HepG2 (cell line): ENCODE results near the gene SPPL2B. TPM values are rescaled to one million over a fixed set of nuclear protein-coding genes. Genes with fewer than 3 reads are reported as not detected.
A peak's percentile ranks its signal among the peaks of the same experiment; 100 is the strongest.

Source experiments
- ARNT ChIP-seq: fragments of 450-650 bp; IDR thresholded peaks from 2 replicates; pipeline ENCODE4 v1.6.1; 2017
- CENPT ChIP-seq: sonication (generic); formaldehyde crosslinking; IDR thresholded peaks from 2 replicates; pipeline ENCODE4 v1.8.0; 2022; ENCODE audit warnings: low read depth, mild to moderate bottlenecking, moderate library complexity, missing genetic modification reagents
- DMAP1 ChIP-seq: IDR thresholded peaks from 2 replicates; pipeline ENCODE4 v1.6.1; 2016
- FOXO1 ChIP-seq: sonication (generic); formaldehyde crosslinking; IDR thresholded peaks from 2 replicates; pipeline ENCODE4 v1.4.0; 2020; ENCODE audit warnings: missing genetic modification reagents
- KLF12 ChIP-seq: sonication (generic); formaldehyde crosslinking; IDR thresholded peaks from 2 replicates; pipeline ENCODE4 v1.4.0; 2020; ENCODE audit warnings: missing genetic modification reagents, borderline replicate concordance
- REST ChIP-seq, 2 experiments: IDR thresholded peaks; 2 replicates each; pipeline ENCODE4 v1.6.1; 2011 to 2012; ENCODE audit warnings: low read length in 2 of 2, borderline replicate concordance in 1 of 2, low read depth in 1 of 2, mild to moderate bottlenecking in 1 of 2, moderate library complexity in 1 of 2
- TEAD2 ChIP-seq: sonication (generic); formaldehyde crosslinking; IDR thresholded peaks from 2 replicates; pipeline ENCODE4 v1.9.0; 2021; ENCODE audit warnings: missing genetic modification reagents
- ZBTB20 ChIP-seq: sonication (generic); formaldehyde crosslinking; IDR thresholded peaks from 2 replicates; pipeline ENCODE4 v1.8.1; 2023; ENCODE audit warnings: missing genetic modification reagents, low read depth, mild to moderate bottlenecking, borderline replicate concordance
- ZNF329 ChIP-seq: sonication (generic); formaldehyde crosslinking; IDR thresholded peaks from 2 replicates; pipeline ENCODE4 v1.9.0; 2021; ENCODE audit warnings: low read depth, mild to moderate bottlenecking, missing genetic modification reagents
- ZNF704 ChIP-seq: sonication (generic); formaldehyde crosslinking; IDR thresholded peaks from 2 replicates; pipeline ENCODE4 v1.8.1; 2023; ENCODE audit warnings: mild to moderate bottlenecking, inconsistent platforms, moderate library complexity, missing genetic modification reagents, borderline replicate concordance
- ZNF749 ChIP-seq: sonication (generic); formaldehyde crosslinking; IDR thresholded peaks from 2 replicates; pipeline ENCODE4 v1.8.0; 2022; ENCODE audit warnings: mild to moderate bottlenecking, missing genetic modification reagents, moderate library complexity, borderline replicate concordance
- polyA plus RNA-seq, 8 experiments: library from polyadenylated mRNA; depleted of rRNA in 3 of 8; stranded (reverse) in 7 of 8; unstranded in 1 of 8; fragments of >200 nt; fragmentation: Illumina TruSeq in 4 of 8; extraction: Trizol in 4 of 8; gene quantifications; 2 replicates each; pipeline versions ENCODE4 v1.2.1 to v1.2.3, GENCODE V29; 2011 to 2016; ENCODE audit warnings: low read depth in 4 of 8, missing spikeins in 1 of 8, mixed read lengths in 1 of 8; ENCODE audit not compliant: insufficient read depth in 1 of 8
- total RNA-seq, 5 experiments: library from RNA; depleted of rRNA; stranded (reverse); fragments of >200 nt; fragmentation: Illumina TruSeq; extraction: Trizol; gene quantifications; 2 replicates each; pipeline ENCODE4 v1.2.3, GENCODE V29; 2016; ENCODE audit warnings: low read depth in 1 of 5
- TF ChIP-seq, protein P1 (sequence below): sonication (generic); formaldehyde crosslinking; IDR thresholded peaks from 2 replicates; pipeline ENCODE4 v1.4.0; 2020; ENCODE audit warnings: missing genetic modification reagents, borderline replicate concordance
- TF ChIP-seq, protein P2 (sequence below): sonication (generic); formaldehyde crosslinking; IDR thresholded peaks from 2 replicates; pipeline ENCODE4 v1.9.0; 2021; ENCODE audit warnings: missing genetic modification reagents, mild to moderate bottlenecking, borderline replicate concordance
- TF ChIP-seq, protein P3 (sequence below): sonication (generic); formaldehyde crosslinking; IDR thresholded peaks from 2 replicates; pipeline ENCODE4 v1.5.1; 2020; ENCODE audit warnings: mild to moderate bottlenecking, missing genetic modification reagents, moderate library complexity

Gene SPPL2B
- total and polyA plus RNA-seq, 2 of the 13 experiments (the other 11 are each of a cell fraction or from before 2014, with no cell fraction given), result 14.9 to 15.2 TPM

DNA sequence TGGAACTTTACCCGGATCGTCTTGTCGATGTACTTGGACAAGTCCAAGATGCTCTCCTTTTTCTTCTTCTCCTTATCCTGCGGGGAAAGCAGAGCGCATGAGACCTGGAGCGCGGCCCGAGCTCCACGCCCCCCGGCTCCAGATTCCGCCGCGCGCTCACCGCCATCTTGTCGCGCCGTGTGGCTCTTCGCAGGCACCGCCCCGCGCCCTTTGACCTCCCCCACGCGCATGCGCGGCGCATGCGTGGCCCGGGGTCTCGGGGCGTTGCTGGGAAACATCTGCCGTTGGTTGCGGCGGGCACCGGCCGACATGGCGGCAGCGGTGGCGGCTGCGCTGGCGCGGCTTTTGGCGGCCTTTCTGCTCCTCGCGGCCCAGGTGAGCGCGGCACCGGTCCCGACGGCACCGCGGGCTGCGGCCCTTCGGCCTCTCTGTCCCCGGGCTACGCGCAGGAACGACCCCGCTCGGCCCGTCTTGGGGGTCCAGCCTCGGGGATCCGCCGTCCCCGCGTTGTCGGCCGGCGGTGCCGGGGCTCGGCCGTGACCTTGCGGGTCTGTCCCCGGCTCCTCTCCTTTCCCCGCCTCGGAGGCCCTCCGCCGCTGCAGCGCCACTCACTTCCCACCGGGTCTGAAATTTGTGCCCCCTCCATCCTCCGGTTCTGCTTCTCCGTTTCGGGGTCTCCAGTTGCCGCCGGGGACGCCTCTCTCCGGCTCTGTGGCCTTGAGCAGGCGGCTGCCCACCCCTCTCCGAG lies at the start of gene SPPL2B, which contains the start of gene LSM7 (continued):
- TF ChIP-seq, protein P1, sequence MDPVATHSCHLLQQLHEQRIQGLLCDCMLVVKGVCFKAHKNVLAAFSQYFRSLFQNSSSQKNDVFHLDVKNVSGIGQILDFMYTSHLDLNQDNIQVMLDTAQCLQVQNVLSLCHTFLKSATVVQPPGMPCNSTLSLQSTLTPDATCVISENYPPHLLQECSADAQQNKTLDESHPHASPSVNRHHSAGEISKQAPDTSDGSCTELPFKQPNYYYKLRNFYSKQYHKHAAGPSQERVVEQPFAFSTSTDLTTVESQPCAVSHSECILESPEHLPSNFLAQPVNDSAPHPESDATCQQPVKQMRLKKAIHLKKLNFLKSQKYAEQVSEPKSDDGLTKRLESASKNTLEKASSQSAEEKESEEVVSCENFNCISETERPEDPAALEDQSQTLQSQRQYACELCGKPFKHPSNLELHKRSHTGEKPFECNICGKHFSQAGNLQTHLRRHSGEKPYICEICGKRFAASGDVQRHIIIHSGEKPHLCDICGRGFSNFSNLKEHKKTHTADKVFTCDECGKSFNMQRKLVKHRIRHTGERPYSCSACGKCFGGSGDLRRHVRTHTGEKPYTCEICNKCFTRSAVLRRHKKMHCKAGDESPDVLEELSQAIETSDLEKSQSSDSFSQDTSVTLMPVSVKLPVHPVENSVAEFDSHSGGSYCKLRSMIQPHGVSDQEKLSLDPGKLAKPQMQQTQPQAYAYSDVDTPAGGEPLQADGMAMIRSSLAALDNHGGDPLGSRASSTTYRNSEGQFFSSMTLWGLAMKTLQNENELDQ (CRISPR knock-in tag), result no peak
- TF ChIP-seq, protein P2, sequence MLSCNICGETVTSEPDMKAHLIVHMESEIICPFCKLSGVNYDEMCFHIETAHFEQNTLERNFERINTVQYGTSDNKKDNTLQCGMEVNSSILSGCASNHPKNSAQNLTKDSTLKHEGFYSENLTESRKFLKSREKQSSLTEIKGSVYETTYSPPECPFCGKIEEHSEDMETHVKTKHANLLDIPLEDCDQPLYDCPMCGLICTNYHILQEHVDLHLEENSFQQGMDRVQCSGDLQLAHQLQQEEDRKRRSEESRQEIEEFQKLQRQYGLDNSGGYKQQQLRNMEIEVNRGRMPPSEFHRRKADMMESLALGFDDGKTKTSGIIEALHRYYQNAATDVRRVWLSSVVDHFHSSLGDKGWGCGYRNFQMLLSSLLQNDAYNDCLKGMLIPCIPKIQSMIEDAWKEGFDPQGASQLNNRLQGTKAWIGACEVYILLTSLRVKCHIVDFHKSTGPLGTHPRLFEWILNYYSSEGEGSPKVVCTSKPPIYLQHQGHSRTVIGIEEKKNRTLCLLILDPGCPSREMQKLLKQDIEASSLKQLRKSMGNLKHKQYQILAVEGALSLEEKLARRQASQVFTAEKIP, result no peak
- no peak for TF ChIP-seq ARNT
- peak; percentile 62; the same call in 1 of the 2 replicates for TF ChIP-seq ZBTB20 (CRISPR knock-in tag)
- TF ChIP-seq KLF12 (CRISPR knock-in tag), result peak; percentile 68; the same call in 1 of the 2 replicates
- no peak for TF ChIP-seq ZNF329
- TF ChIP-seq REST (IDR thresholded peaks at IDR 0.05; ENCODE audit: borderline replicate concordance in 1 of 2, low read depth in 1 of 2, low read length in 2 of 2), result 0 out of 4 replicates have a peak, but pooled peaks of 1 of the 2 experiments have one; percentile 15
- no peak for TF ChIP-seq TEAD2 (CRISPR knock-in tag)
- no peak for TF ChIP-seq ZNF704 (CRISPR knock-in tag)
- 0 out of 2 replicates have a peak, but pooled peaks have one; percentile 71 for TF ChIP-seq CENPT (CRISPR knock-in tag)
- TF ChIP-seq DMAP1 (CRISPR knock-in tag), result peak; percentile 82
- TF ChIP-seq ZNF749 (CRISPR knock-in tag), result peak; percentile 56; the same call in 1 of the 2 replicates
- TF ChIP-seq, protein P3, sequence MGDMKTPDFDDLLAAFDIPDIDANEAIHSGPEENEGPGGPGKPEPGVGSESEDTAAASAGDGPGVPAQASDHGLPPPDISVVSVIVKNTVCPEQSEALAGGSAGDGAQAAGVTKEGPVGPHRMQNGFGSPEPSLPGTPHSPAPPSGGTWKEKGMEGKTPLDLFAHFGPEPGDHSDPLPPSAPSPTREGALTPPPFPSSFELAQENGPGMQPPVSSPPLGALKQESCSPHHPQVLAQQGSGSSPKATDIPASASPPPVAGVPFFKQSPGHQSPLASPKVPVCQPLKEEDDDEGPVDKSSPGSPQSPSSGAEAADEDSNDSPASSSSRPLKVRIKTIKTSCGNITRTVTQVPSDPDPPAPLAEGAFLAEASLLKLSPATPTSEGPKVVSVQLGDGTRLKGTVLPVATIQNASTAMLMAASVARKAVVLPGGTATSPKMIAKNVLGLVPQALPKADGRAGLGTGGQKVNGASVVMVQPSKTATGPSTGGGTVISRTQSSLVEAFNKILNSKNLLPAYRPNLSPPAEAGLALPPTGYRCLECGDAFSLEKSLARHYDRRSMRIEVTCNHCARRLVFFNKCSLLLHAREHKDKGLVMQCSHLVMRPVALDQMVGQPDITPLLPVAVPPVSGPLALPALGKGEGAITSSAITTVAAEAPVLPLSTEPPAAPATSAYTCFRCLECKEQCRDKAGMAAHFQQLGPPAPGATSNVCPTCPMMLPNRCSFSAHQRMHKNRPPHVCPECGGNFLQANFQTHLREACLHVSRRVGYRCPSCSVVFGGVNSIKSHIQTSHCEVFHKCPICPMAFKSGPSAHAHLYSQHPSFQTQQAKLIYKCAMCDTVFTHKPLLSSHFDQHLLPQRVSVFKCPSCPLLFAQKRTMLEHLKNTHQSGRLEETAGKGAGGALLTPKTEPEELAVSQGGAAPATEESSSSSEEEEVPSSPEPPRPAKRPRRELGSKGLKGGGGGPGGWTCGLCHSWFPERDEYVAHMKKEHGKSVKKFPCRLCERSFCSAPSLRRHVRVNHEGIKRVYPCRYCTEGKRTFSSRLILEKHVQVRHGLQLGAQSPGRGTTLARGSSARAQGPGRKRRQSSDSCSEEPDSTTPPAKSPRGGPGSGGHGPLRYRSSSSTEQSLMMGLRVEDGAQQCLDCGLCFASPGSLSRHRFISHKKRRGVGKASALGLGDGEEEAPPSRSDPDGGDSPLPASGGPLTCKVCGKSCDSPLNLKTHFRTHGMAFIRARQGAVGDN (CRISPR knock-in tag), result peak; percentile 81
- TF ChIP-seq FOXO1 (CRISPR knock-in tag), result 0 out of 2 replicates have a peak, but pooled peaks have one; percentile 32
